Subcutaneous abdominal adipose tissue (tissue), 5 donors: ENCODE data around the gene DLG1.
A peak's percentile ranks its signal among the peaks of the same experiment; 100 is the strongest.
"Not testable (repeated sequence)": the region's sequence is repeated elsewhere in the genome, so short reads cannot be mapped to it uniquely, and the experiment has no call there.

Experiments used
- H3K27ac ChIP-seq: one replicate; pipeline ENCODE4 v1.7.0; 2013; ENCODE audit warnings: low read depth, mild to moderate bottlenecking, inconsistent platforms, low read length, moderate library complexity
- H3K27me3 ChIP-seq, 5 donors: one replicate each; pipeline ENCODE4 v1.7.0; 2013; ENCODE audit warnings: low read length in 5 of 5, inconsistent platforms in 1 of 5; ENCODE audit not compliant: control insufficient read depth in 5 of 5, insufficient read depth in 4 of 5
- H3K36me3 ChIP-seq, 5 donors: one replicate each; pipeline ENCODE4 v1.7.0; 2013; ENCODE audit warnings: low read length in 5 of 5; ENCODE audit not compliant: control insufficient read depth in 5 of 5, insufficient read depth in 5 of 5
- H3K4me1 ChIP-seq, 5 donors: one replicate each; pipeline ENCODE4 v1.7.0; 2013; ENCODE audit warnings: low read length in 5 of 5, mild to moderate bottlenecking in 3 of 5, moderate library complexity in 1 of 5; ENCODE audit not compliant: control insufficient read depth in 5 of 5, insufficient read depth in 5 of 5
- H3K4me3 ChIP-seq, 5 donors: one replicate each; pipeline ENCODE4 v1.7.0; 2013; ENCODE audit warnings: low read length in 5 of 5, low read depth in 1 of 5
- H3K9ac ChIP-seq, 5 donors: one replicate each; pipeline ENCODE4 v1.7.0; 2013; ENCODE audit warnings: low read length in 5 of 5, mild to moderate bottlenecking in 4 of 5, moderate library complexity in 3 of 5
- H3K9me3 ChIP-seq, 5 donors: one replicate each; pipeline ENCODE4 v1.7.0; 2013; ENCODE audit warnings: low read length in 5 of 5; ENCODE audit not compliant: control insufficient read depth in 5 of 5
- donor health status: healthy.
- donor health status: healthy.
- donor health status: healthy.
- donor health status: healthy.
- donor health status: healthy.

Gene DLG1

GRCh38 chr3:197276808-197277207 is 21.6 kb downstream of the DLG1 start:
- not testable (repeated sequence) for H3K27ac ChIP-seq, H3K9ac ChIP-seq, H3K9me3 ChIP-seq, H3K4me3 ChIP-seq, H3K27me3 ChIP-seq, H3K4me1 ChIP-seq
- H3K36me3 ChIP-seq = peaks cover 10 to 29% (median 25%) of the 10 kb centered on the region in 5 donors

DNA sequence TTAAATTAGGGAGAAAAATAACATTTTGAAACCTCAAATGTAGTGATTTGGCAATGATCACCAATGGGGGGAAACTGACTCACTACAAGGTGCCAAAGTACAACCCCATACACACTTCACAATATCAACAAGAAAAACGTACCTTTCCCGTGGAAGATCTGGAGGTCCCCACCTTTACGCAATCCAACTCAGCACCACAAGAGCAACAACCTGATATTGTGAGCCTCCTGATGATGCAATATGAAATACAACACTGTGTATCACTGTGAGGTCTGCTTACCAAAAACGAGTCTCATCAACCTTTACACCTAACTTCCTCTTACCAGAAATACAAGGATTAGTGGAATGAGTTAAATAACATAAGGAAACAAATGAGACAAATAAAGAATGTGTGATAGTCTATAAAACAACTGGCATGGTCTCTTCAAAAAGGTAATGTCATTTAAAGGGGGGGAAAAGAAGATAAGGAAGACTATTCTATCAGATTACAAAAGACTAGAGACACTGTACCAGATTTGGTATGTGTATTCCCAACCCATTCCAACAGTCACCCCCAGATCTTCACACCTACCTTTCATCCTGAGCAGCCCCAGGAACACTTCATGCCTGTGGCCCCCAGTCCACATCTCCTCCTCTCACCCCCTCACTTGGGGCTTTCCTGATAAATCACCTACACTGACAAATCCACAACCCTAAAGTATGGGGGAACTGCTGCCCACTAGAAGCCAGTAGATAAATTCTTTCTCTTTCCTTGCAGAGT is 27.7 kb downstream of the DLG1 start:
- Histone ChIP-seq H3K4me3 (no peak overlapping the region), H3K9ac (no peak overlapping the region), H3K36me3 (peaks cover 0 to 8% (median 3%) of the 10 kb centered on the region in 5 donors), H3K9me3 (no peaks in the 10 kb centered on the region), H3K27ac (no peak overlapping the region), H3K4me1 (peaks cover 0 to 9% (median 0%) of the 10 kb centered on the region in 5 donors), H3K27me3 (no peaks in the 10 kb centered on the region)

DNA sequence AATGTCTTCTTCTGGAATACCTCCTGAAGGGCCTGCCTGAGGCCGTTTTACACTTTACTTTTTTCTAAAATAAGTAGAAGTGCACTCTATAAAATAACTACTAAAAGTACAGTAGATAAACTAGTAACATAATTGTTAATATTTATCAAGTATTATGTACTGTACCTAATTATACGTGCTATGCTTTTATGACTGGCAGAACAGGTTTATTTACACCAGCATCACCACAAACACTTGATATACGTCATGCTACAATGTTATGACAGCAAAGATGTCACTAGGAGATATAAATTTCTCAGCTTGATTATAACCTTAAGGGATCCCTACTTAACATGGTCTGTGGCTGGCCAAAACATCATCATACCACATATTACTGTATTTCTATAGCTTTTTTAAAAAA is 29.4 kb downstream of the DLG1 start:
- H3K9me3 ChIP-seq = no peaks in the 10 kb centered on the region
- no peak overlapping the region for H3K9ac ChIP-seq
- H3K27me3 ChIP-seq = no peaks in the 10 kb centered on the region
- peaks cover 0 to 2% (median 0%) of the 10 kb centered on the region in 5 donors for H3K36me3 ChIP-seq
- H3K4me3 ChIP-seq = no peak overlapping the region
- H3K4me1 ChIP-seq = peaks cover 0 to 9% (median 0%) of the 10 kb centered on the region in 5 donors
- H3K27ac ChIP-seq = no peak overlapping the region

- no peaks in the 10 kb centered on the region for H3K9me3 ChIP-seq
Observed at GRCh38 chr3:197268294-197268693, 30.1 kb downstream of the DLG1 start.

DNA sequence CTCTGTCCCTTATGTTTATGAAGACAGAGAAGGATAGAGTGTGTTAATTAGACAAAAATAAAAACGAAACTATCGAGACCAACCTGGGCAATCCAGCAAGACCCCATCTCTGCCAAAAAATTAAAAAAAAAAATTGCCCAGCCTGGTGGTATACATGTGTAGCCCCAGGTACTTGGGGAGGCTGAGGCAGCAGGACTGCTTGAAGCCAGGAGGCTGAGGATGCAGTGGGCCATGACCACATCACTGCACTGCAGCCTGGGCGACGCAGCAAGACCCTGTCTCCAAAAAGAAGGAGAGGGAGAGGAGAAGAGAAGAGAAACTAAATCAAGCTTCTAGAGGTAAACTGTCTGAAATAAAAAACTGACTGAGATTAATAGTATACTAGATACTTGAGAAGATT is 32.1 kb downstream of the DLG1 start:
- Histone ChIP-seq H3K27ac (no peak overlapping the region), H3K4me3 (no peak overlapping the region), H3K36me3 (peaks cover 0 to 7% (median 2%) of the 10 kb centered on the region in 5 donors), H3K9me3 (no peaks in the 10 kb centered on the region), H3K4me1 (peaks cover 0 to 9% (median 0%) of the 10 kb centered on the region in 5 donors), H3K9ac (no peak overlapping the region), H3K27me3 (no peaks in the 10 kb centered on the region)

More at GRCh38 chr3:197268294-197268693, 30.1 kb downstream of the DLG1 start:
- peak overlapping the region in 1 of 5 donors; percentile 32 for H3K9ac ChIP-seq
- H3K27me3 ChIP-seq = no peaks in the 10 kb centered on the region
- no peak overlapping the region for H3K27ac ChIP-seq
- H3K4me1 ChIP-seq = peaks cover 0 to 9% (median 0%) of the 10 kb centered on the region in 5 donors
- H3K36me3 ChIP-seq = peaks cover 0 to 2% (median 0%) of the 10 kb centered on the region in 5 donors
- H3K4me3 ChIP-seq = no peak overlapping the region

GRCh38 chr3:197262709-197263108 is 35.7 kb downstream of the DLG1 start:
- Histone ChIP-seq H3K9ac (no peak overlapping the region), H3K27ac (no peak overlapping the region), H3K9me3 (no peaks in the 10 kb centered on the region)

GRCh38 chr3:197261164-197261509 is 37.3 kb downstream of the DLG1 start:
- H3K36me3 ChIP-seq = peaks cover 0 to 7% (median 0%) of the 10 kb centered on the region in 5 donors
- H3K9ac ChIP-seq = no peak overlapping the region
- H3K9me3 ChIP-seq = no peaks in the 10 kb centered on the region
- H3K4me3 ChIP-seq = no peak overlapping the region
- H3K27ac ChIP-seq = no peak overlapping the region
- no peaks in the 10 kb centered on the region for H3K27me3 ChIP-seq
- peaks cover 0 to 3% (median 0%) of the 10 kb centered on the region in 5 donors for H3K4me1 ChIP-seq

More at GRCh38 chr3:197262709-197263108, 35.7 kb downstream of the DLG1 start:
- Histone ChIP-seq H3K36me3 (peaks cover 0 to 7% (median 0%) of the 10 kb centered on the region in 5 donors), H3K4me3 (no peak overlapping the region), H3K4me1 (peaks cover 0 to 8% (median 0%) of the 10 kb centered on the region in 5 donors), H3K27me3 (no peaks in the 10 kb centered on the region)

- H3K27ac ChIP-seq = no peak overlapping the region
- H3K4me3 ChIP-seq = no peak overlapping the region
Observed at GRCh38 chr3:197260491-197261163, 37.8 kb downstream of the DLG1 start.

DNA sequence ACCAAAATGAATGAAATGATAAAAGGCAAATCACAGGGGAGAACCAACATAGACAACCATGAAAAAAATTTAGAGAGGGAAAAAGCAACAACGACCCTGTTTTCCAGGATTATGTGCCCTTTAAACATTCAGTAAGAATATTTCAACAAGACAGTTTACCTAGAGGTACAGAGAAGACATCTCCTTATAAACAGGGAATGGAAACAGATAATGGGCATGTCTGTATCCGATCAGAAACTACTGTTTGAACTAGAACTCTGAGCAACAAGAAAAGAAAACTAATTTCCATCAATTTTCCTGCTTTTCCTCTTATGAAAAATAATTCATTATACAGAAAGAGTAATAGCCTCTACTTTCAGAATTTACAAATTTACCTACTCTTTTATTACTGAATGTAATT is 39.3 kb downstream of the DLG1 start:
- Histone ChIP-seq H3K27me3 (no peaks in the 10 kb centered on the region), H3K36me3 (peaks cover 0 to 7% (median 0%) of the 10 kb centered on the region in 5 donors), H3K9ac (no peak overlapping the region), H3K27ac (no peak overlapping the region), H3K4me1 (peaks cover 0 to 3% (median 0%) of the 10 kb centered on the region in 5 donors), H3K4me3 (no peak overlapping the region), H3K9me3 (no peaks in the 10 kb centered on the region)

More at GRCh38 chr3:197260491-197261163, 37.8 kb downstream of the DLG1 start:
- Histone ChIP-seq H3K9me3 (no peaks in the 10 kb centered on the region), H3K9ac (no peak overlapping the region), H3K27me3 (no peaks in the 10 kb centered on the region), H3K4me1 (peaks cover 0 to 3% (median 0%) of the 10 kb centered on the region in 5 donors), H3K36me3 (peaks cover 0 to 7% (median 0%) of the 10 kb centered on the region in 5 donors)

DNA sequence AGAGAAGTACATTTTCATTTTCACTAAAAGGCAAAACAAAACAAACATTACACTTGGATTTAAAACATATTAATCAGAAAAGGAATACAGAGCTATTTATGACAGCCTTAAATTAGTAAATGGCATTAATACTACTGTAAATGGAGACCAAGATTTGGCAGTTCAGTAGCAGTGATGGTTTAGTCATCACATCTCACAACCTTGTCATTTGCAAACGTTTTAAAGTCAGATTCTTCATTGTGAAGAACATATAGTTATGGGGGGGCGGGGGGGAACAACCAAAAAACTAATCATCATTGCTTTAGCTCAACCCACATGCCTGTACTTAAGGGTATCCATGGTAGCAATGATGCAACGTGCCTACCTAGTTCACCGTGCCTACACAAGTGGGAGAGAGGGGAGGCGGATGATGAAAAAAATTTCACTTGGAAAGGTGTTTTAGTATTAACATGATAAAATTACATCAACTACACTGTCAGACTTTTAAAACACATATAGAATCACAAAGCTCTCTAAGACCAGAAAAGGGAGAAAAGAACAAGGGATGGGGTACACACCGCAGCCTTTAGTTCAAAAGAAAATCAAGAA is 40.1 kb downstream of the DLG1 start:
- no peak overlapping the region for H3K9ac ChIP-seq
- H3K27me3 ChIP-seq = no peaks in the 10 kb centered on the region
- peaks cover 0 to 7% (median 0%) of the 10 kb centered on the region in 5 donors for H3K36me3 ChIP-seq
- H3K9me3 ChIP-seq = no peaks in the 10 kb centered on the region
- no peak overlapping the region for H3K4me3 ChIP-seq
- H3K27ac ChIP-seq = no peak overlapping the region
- H3K4me1 ChIP-seq = peaks cover 0 to 3% (median 0%) of the 10 kb centered on the region in 5 donors
